GM18909 (cell line): Measurements from ENCODE around the gene ABCE1.

Experiments
- ATAC-seq: cut with Tn5 transposase; IDR thresholded peaks from one replicate; pipeline ENCODE4 v1.9.1; 2021; ENCODE audit warnings: mild to moderate bottlenecking; ENCODE audit not compliant: unreplicated experiment, poor library complexity

The ABCE1 gene

DNA sequence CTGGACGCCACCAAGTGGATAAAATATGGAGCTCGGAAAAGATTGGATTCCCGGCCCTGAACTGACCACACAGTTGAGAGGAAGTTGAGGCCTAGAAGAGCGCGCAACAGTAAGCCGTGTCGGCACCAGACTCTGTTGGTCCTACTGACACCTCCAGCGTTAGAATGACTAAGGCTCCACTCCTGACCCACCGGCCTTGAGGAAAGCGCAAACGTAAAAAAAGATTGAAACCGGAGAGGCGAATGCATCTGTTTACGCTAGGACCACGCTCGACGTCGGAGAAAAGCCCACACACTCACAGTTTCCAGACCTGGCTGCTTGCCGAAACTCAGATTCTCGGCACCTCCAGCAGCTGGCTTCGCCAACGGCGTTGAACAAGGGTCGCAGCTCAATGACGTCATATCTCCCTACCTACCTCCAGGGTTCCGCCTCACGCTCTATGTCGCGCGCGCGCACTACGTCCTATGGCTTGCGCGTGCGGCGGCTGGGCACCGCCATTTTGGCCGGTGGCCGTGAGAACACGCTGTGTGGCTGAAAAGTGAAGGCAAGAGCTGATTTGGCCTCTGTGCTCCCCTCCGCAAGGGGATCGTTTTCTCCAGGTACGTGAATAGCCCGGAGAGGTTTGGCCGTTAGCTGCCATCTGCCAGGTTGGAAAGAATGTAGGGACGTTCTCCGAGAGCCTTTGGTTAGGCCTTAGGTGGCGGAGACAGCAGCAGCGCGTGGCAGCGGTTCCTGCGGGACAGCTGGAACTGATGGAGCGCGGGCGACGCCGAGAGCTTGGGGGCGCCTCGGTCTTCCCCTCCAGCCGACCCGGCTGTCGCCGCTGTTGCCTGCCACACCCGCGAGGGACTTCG, at the start of gene ABCE1, which contains the start of gene ANAPC10:
Gene ABCE1, plus strand, starts transcription at position 491 of the 854 bp plus-strand sequence. CDS start 6,102 bp downstream, outside the sequence.
Gene ANAPC10, minus strand, starts transcription at position 376 of the 854 bp plus-strand sequence. CDS start 2,097 bp downstream, outside the sequence.
- ATAC-seq, result peak; percentile 88

- ATAC-seq, result no peak
Observed at GRCh38 chr4:145048817-145049216, 49.3 kb upstream of the ABCE1 start.

DNA sequence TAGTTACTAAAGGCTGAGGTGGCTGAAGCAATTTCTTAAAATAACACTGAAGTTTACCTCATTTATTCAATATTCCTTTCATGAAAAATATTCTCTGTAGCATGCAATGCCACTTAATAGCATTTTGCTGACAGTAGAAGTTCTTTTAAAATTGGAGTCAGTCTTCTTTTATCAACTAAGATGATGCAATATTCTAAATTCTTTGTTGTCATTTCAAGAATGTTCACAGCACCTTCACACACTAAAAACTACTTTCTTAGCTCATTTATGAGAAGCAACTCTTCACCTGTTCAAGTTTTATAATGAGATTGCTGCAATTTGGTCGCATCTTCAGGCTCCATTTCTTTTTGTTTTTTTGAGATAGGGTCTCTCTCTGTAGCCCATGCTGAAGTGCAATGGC, 48.9 kb upstream of the ABCE1 start:
- no peak for ATAC-seq

DNA sequence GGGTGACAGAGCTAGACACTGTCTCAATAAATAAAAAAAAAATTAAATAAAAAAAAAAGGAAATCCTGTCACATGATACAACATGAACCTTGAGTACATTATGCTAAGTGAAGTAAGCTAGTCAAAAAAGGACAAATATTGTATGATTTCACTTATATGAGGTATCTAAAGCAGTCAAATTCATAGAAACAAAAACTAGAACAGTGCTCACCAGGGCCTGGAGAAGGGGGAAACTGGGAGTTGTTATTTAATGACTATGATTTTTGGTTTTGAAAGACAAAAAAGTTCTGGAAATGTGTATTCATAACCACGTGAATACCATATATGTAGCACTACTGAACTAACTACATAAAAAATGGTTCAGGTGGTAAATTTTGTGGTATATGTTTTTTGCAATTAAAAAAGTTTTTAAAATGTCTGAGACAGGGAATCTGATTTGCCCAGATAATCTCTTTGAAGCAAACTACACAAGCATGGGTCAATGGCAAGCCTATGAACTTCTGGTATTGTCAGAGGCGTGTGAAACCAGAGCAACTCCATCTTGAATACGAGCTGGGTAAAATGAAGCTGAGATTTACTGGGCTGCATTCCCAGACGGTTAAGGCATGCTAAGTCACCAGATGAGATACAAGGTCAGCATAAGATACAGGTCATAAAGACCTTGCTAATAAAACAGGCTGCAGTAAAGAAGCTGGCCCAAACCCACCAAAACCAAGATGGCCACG, 42.4 kb upstream of the ABCE1 start:
- no peak for ATAC-seq

DNA sequence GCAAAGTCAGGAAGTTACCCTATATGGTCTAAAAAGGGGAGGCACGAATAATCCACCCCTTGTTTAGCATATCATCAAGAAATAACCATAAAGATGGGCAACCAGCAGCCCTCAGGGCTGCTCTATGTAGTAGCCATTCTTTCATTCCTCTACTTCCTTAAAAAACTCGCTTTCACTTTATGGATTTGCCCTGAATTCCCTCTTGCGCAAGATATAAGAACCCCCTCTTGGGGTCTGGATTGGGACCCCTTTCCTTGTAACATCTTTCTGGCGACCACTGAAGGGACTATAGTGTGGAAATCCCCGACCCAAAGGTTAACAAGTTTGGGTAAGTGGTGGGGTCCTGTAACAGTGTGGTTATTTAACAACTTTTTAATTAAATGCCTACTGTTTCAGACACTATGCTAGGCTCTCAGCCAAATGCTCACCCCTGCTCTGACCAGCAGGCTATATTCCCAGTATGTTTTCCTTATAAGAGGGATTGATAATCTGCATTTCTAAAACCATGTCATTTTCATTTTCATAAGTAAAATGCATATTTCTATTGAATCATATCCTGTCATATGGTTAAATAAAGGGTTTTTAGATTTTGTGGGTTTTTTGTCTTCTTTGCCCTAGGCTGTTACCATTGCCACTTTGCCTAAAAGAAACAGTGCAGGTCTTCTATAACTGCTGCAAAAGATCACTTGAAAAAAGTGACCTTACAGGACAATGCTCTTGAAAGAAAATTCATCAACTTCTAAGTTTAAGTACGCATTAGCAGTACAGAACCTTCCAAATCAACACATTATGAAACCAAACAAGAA, 41.6 kb upstream of the ABCE1 start:
- ATAC-seq, result no peak

DNA sequence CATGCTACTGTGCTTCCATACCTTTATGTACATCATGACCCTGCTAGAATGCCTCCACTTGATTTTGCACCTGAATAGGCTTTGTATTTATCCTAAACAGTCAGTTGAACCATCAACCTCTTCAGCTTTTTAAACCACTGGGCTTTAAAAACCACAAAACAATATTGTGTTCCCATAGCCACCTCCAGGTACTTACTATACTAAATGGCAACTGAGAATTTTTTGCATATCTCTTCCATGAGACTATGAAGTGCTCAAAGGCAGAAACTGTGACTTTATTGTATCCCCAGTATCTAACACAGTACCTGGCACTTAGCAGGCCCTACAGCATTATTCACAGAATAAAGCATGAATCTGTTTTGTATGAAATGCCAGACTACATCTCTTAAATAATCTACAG, 39.9 kb upstream of the ABCE1 start:
- no peak for ATAC-seq

DNA sequence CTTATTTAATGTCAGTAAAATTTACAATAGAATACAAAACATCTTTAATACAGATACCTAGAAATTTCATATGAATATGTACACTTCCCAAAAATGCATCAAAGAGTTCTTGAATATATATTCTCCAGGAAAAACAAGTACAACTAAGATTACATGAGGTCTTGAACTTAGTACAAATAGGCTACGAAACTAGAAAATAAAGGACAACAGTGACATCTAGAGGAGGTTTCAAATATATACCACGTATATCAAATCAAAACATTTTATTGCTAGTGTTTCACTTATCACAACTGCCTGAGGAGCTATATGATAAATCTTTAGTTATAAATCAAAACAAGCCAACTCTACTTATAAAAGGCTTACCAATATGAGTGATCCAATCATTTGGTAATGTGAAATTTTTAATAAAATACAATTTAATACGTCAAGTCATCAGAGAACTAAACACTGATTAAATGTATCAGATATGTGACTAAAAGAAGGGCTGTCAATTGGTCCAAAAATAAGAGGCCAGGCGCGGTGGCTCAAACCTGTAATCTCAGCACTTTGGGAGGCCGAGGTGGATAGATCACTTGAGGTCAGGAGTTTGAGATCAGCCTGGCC, 36.7 kb upstream of the ABCE1 start:
- peak; percentile 79 for ATAC-seq

DNA sequence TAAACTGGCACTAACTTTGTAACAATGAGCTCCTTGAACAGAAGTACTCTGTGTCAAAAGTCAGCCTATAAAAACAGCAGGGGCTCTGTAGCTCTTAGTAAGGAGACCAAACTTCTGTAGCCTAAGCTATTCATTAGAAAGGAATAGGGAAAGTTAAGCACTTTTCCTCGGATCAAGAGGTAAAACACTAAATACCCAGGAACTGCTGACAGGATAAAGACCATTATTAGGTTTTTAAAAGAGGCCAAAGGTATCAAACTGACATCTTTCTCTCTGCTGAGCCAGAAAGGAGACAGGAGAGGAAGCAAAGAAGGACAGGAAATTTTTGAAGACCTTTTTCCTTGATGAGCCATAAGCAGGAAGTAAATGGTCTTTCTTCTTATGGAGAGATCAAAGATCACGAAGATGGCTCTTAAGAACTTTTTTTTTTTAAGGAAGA, 32.0 kb upstream of the ABCE1 start:
- ATAC-seq, result no peak

DNA sequence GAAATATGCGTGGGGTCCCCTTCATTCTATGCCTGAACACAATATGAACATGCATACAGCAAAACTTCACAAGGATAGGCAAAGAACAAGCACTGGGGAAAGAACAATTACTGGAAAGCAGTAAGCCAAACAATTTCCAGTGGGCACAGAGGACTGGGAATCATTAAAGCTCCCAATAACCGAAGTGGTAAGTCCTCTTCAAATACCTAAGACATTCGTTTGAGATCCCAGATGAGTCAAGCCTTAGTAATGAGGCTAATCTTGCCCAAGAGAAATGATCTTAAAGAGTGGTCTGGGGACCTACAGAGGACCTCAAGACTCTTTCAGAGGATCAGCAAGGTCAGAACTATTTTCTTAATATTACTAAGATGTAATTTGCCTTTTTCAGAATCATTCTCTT, 28.8 kb upstream of the ABCE1 start:
- ATAC-seq, result no peak

DNA sequence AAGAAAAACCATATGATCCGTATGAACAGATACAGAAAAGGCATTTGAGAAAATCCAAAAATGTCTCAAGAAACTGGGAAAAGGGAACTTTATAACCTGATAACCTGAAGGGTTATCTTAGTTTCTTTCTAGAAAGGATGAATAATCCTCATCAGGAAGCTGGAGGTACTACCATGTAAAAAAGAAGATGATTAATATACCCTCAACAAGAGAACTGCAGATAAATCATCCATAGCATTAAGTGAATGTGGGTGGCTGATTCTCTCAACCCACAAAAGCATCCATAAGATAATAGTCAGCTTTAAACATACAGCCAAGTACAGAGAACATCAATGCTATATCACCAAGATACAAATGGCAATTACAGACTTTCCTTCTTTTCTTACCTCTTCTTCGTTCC, 26.6 kb upstream of the ABCE1 start:
- ATAC-seq, result no peak

DNA sequence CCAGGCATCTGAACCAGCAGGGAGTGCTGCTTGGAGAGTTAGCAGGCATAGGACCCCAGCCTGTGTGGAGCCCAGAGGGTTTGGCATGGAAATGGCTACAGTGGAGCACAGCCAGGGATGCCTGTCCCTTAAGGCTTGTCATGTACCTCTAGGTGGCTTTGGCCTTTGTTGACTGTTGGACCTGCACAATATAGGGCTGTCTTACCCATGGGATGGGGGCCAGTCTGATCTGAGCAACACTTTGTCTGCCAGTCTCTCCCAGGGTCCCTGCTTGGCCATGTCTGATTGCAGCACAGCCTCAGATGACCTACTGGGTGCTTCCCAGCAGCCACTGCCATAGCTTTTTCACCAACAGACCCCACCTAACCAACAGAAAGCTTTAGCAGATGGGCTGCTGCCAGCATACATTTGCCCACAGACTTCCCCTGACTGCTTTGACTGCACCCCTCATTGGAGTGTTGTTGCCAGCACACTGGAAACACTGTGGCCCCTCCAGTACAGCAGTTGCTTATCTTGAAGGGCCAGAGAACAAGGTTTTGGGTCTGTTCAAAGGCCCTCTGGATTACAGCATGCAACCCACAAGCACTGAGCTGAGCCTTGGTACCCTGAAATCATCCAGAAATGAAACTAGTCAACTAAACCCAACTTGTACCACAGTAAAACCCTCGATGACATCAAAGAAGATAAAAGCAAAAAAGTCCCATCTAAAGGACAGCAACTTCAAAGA, 22.2 kb upstream of the ABCE1 start:
- no peak for ATAC-seq

DNA sequence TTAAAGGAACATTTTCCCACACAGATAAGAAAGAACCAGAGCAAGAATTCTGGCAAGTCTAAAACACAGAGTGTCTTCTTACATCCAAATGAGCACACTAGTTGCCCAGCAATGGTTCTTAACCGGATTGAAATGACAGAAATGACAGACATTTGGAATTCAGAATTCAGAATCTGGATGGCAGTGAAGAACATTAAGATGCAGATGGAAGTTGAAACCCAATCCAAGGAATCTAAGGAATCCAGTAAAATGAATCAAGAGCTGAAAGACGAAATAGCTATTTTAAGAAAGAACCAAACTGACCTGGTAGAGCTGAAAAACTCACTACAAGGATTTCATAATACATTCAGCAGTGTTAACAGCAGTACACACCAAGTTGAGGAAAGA, 21.6 kb upstream of the ABCE1 start:
- no peak for ATAC-seq

DNA sequence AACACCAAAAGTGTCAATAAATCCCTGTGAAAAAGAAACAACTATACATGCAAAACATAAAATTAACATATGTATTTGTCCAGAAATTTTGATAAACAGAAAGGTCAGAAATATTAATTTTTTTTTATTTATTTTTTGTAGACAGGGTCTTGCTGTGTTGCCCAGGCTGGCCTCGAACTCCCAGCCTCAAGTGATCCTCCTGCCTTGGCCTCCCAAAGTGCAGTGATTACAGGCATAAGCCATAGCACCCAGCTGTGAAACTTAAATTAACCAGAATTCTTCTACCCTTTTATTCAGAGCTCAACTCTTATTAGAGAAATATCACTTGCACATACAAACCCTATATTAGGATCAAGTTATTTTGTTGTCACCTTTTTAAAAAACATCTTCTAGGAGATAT, 16.4 kb upstream of the ABCE1 start:
- no peak for ATAC-seq

DNA sequence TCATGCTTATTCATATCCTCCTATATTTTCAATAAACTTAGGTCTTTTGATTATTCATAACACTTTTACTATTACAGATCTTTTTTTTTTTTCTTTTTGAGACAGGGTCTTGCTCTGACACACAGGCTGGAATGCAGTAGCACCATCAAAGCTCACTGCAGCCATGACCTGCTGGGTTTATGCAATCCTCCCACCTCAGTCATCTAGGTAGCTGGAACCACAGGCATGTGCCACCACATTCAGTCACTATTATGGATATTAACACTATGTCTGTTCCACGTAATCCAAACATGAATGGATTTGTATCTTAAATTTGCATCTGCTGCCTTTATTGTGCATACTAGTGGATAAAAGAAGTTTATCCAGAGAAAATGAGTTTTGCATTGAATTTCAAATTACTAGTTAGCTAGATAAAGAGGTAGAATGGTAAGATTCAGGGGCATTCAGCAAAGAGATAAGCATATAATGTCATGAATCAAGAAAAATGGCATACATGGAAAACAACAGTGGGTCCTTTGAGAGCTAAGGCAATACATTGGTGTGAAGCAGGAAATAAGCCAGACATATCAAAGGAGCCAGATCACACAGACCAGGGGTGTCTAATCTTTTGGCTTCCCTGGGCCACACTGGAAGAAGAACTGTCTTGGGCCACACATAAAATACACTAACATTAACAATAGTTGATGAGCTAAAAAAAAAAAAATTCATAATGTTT, 14.1 kb upstream of the ABCE1 start:
- ATAC-seq, result no peak

DNA sequence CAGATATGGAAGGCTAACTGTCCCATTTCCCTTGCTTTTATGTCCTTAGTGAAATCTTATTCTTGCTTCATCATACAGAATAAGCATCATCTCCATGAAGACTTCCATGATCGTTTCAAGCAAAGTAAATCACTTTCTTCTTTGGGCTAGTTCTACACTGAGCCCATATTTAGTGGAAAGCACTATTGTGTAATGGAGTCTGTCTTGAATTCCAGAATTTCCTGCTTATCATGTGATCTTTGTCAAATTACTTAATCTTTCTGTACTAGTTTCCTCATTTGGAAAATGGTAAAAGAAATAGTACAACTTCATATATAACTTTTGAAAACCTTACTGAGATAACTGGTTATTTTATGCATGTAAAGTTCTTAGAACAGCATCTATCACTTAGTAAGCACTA, 7.7 kb upstream of the ABCE1 start:
- no peak for ATAC-seq

DNA sequence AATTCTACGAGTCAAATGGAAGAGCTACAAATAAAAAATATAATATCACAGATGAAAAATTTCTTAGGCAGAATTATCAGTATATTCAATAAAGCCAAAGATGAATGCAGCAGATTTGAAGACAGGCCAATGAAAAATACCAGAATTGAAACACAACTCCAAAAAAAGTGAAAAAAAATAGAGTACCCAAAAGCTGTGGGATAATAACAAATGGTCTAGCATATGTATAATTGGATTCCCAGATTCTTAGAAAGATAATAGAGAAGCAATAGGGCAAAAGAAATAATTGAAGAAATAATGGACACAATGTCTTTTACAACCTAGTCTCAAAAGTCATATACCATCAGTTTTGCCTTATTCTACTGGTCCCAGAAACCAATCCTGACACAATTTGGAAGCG, 4.5 kb upstream of the ABCE1 start:
- ATAC-seq, result no peak

GRCh38 chr4:145097331-145097820, 735 bp upstream of the ABCE1 start:
- peak; percentile 2 for ATAC-seq

- ATAC-seq, result no peak
Observed at GRCh38 chr4:145098675-145099037, 545 bp downstream of the ABCE1 start.

DNA sequence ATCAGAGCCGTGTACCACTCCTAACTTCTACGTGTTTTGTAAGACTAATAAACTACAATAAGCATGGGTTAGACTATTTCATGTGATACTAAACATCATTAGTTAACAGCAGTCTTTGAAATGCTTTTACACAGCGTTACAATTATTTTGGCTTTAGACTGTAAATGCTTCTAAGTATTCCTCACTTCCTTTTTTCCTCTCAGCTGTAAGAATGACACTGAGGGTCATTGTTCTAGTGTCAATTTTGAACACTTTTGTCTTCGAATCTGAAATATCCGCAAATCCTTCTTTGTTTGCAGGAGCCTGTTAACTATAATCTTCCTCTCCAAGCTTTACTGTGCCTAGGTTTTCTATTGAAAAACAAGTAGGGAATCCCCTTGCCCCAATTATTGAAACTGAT, 1.5 kb downstream of the ABCE1 start:
- no peak for ATAC-seq
